ENCODE data around the gene SDF4. TPM values are rescaled to one million over a fixed set of nuclear protein-coding genes. Genes with fewer than 3 reads are reported as not detected.

The SDF4 gene
- total RNA-seq, 3 donors from 2014 or later (not counting 1 experiment from before 2014, with no cell fraction given), result 176 to 211 (median 184) TPM

GRCh38 chr1:1216770-1217620 is 14.8 kb downstream of the SDF4 start:
- DNase-seq (peak in 1 of 2 donors; percentile 77), ATAC-seq (peak in 2 of 3 donors; percentile 11 to 31)
- Mint-ChIP-seq H3K27ac (peak overlapping the region; percentile 98 to 99), H3K27me3 (ENCODE audit: low read depth in 2 of 2) (no peaks in the 10 kb centered on the region), H3K36me3 (no peaks in the 10 kb centered on the region), H3K4me3 (peak overlapping the region; percentile 91), H3K9me3 (no peaks in the 10 kb centered on the region), H3K4me1 (peaks cover 14 to 62% of the 10 kb centered on the region in 2 donors)
- WGBS (ENCODE audit: insufficient coverage), result 82% methylated on average over 74 of the region's 74 CpGs
- Histone ChIP-seq H3K4me3 (ENCODE audit: low read length) (no peak overlapping the region), H3K4me1 (ENCODE audit: control insufficient read depth, insufficient read depth, low read length) (peaks cover 99% of the 10 kb centered on the region), H3K27me3 (ENCODE audit: control insufficient read depth, insufficient read depth, low read length) (no peaks in the 10 kb centered on the region), H3K9me3 (ENCODE audit: control insufficient read depth, insufficient read depth, low read length) (no peaks in the 10 kb centered on the region), H3K36me3 (ENCODE audit: control insufficient read depth, insufficient read depth, low read length) (peaks cover 42% of the 10 kb centered on the region), H3K27ac (ENCODE audit: low read length) (peak overlapping the region; percentile 79)
- intact Hi-C loops (cut with micrococcal nuclease), result no loop called here
- TF ChIP-seq CTCF (IDR thresholded peaks at IDR 0.05), result no peak

GRCh38 chr1:1215881-1216605 is 15.8 kb downstream of the SDF4 start:
- H3K4me3 Mint-ChIP-seq, result peak overlapping the region; percentile 91
- no peak for ATAC-seq
- 86% methylated on average over 21 of the region's 21 CpGs for WGBS (ENCODE audit: insufficient coverage)

DNA sequence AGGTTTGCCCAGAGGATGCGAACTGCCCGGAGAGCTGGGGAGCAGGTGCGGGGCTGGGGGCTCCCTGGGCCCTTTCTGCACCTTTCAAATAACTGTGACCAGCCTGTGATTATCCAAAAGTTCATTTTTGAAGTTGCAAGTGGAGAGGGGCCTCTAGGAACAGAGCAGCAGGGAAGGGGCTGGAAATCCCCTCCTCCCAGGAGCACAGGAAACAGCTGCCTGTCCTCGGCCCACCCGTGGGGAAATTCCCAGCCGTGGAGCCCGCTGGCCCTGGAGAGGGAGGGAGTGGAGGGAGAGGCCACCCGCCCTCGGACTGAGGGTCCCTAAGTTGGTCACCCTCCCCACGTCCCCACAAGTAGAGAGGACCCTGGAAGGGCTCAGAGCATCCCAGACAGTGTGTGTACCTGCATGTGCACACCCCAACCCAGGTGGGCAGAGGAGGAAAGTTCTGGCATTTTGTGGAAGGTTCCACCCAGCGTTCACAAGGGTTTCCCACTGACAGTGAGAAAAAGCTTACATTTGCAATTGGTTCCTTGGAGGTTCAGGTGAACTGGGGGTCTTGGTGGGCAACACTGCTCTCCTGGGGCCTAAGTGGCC is 16.6 kb downstream of the SDF4 start:
- peak overlapping the region; percentile 79 for H3K27ac ChIP-seq (ENCODE audit: low read length)
- peak overlapping the region; percentile 37 for H3K4me3 Mint-ChIP-seq
- no peaks in the 10 kb centered on the region for H3K27me3 ChIP-seq (ENCODE audit: control insufficient read depth, insufficient read depth, low read length)
- H3K36me3 Mint-ChIP-seq, result no peaks in the 10 kb centered on the region
- intact Hi-C loops (cut with micrococcal nuclease), result loop anchor here (2.0 kb wide), 1 partner anchor 16 kb away; no protein-coding TSS in a partner anchor
- H3K4me1 Mint-ChIP-seq, result peaks cover 9 to 54% of the 10 kb centered on the region in 2 donors
- peak overlapping the region; percentile 98 to 99 for H3K27ac Mint-ChIP-seq
- H3K4me1 ChIP-seq (ENCODE audit: control insufficient read depth, insufficient read depth, low read length), result peaks cover 99% of the 10 kb centered on the region
- TF ChIP-seq CTCF (IDR thresholded peaks at IDR 0.05), result no peak
- DNase-seq (peak in 1 of 2 donors; percentile 74), ATAC-seq (no peak)
- H3K9me3 Mint-ChIP-seq, result no peaks in the 10 kb centered on the region
- H3K4me3 ChIP-seq (ENCODE audit: low read length), result no peak overlapping the region
- no peaks in the 10 kb centered on the region for H3K9me3 ChIP-seq (ENCODE audit: control insufficient read depth, insufficient read depth, low read length)
- peaks cover 32% of the 10 kb centered on the region for H3K36me3 ChIP-seq (ENCODE audit: control insufficient read depth, insufficient read depth, low read length)
- no peaks in the 10 kb centered on the region for H3K27me3 Mint-ChIP-seq (ENCODE audit: low read depth in 2 of 2)
- WGBS (ENCODE audit: insufficient coverage), result 76% methylated on average over 8 of the region's 11 CpGs

More at GRCh38 chr1:1215881-1216605, 15.8 kb downstream of the SDF4 start:
- intact Hi-C loops (cut with micrococcal nuclease), result loop anchor here (2.0 kb wide), 1 partner anchor 15 kb away; no protein-coding TSS in a partner anchor
- H3K36me3 ChIP-seq (ENCODE audit: control insufficient read depth, insufficient read depth, low read length), result peaks cover 40% of the 10 kb centered on the region
- no peaks in the 10 kb centered on the region for H3K9me3 Mint-ChIP-seq
- H3K4me3 ChIP-seq (ENCODE audit: low read length), result no peak overlapping the region
- DNase-seq, result no peak
- H3K4me1 Mint-ChIP-seq, result peaks cover 9 to 59% of the 10 kb centered on the region in 2 donors
- peak overlapping the region; percentile 79 for H3K27ac ChIP-seq (ENCODE audit: low read length)
- H3K27me3 ChIP-seq (ENCODE audit: control insufficient read depth, insufficient read depth, low read length), result no peaks in the 10 kb centered on the region
- peaks cover 99% of the 10 kb centered on the region for H3K4me1 ChIP-seq (ENCODE audit: control insufficient read depth, insufficient read depth, low read length)
- TF ChIP-seq CTCF (IDR thresholded peaks at IDR 0.05), result no peak
- peak overlapping the region; percentile 98 to 99 for H3K27ac Mint-ChIP-seq
- no peaks in the 10 kb centered on the region for H3K36me3 Mint-ChIP-seq
- no peaks in the 10 kb centered on the region for H3K9me3 ChIP-seq (ENCODE audit: control insufficient read depth, insufficient read depth, low read length)
- H3K27me3 Mint-ChIP-seq (ENCODE audit: low read depth in 2 of 2), result no peaks in the 10 kb centered on the region

Data from natural killer cell (primary cell).